Hematopoietic multipotent progenitor cell treated with erythropoietin and hydrocortisone succinate and interleukin-3 and kit ligand, for 4 days (in vitro differentiated cells): ENCODE results near the gene CEP131.

Experiments
- DNase-seq: peaks from one replicate; pipeline ENCODE4 v3.0.0-alpha.2; 2015

Gene CEP131

DNA sequence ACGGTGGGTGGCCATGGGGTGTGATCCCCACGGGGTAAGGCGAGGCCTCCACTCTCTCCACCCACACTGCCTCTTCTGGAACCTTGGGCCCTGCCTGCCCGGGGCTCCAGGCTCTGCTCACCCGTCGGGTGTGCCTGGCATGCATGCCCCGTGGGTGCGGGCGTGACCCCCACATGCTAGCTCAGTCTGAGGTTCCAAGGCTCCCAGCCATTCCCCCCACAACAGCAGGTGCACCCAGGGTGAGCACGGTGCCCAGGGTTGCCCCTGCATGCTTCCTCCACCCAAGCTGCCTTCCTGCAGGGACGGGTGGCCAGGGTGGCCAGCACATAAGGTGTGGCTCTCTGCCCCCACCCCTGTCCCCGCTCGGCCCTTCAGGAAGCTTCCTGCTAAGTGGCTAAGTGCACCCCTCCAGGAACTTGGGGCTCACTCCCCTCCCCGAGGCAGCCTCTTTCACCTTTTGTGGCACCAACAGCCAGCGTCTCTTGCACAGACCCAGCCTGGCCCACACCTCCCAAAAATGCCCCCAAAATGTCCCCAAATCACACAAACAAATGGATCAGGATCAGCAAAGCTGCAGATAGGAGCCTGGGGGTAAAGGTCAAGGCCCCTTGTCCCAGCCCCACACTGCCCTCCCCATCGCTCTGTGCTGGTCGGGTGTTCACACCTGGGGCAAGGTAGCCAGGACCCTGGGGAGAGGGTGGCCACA lies 78.9 kb downstream of the CEP131 start:
- no peak for DNase-seq

DNA sequence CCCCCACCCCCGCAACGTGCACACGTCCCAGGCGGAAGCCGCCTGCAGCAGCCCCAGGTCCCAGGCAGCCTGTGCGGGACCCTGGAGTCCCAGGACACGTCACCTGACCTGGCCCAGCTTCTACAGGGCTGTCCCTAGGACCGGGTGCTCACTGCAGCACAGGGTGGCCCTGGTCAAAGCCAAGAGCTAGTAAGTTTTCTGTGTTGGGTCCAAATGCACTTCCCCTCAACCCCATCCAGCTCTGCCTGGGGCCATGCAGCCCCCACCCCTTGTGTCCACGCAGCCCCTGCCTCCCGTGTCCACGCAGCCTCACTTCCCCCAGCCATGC lies 79.6 kb downstream of the CEP131 start:
- no peak for DNase-seq

DNA sequence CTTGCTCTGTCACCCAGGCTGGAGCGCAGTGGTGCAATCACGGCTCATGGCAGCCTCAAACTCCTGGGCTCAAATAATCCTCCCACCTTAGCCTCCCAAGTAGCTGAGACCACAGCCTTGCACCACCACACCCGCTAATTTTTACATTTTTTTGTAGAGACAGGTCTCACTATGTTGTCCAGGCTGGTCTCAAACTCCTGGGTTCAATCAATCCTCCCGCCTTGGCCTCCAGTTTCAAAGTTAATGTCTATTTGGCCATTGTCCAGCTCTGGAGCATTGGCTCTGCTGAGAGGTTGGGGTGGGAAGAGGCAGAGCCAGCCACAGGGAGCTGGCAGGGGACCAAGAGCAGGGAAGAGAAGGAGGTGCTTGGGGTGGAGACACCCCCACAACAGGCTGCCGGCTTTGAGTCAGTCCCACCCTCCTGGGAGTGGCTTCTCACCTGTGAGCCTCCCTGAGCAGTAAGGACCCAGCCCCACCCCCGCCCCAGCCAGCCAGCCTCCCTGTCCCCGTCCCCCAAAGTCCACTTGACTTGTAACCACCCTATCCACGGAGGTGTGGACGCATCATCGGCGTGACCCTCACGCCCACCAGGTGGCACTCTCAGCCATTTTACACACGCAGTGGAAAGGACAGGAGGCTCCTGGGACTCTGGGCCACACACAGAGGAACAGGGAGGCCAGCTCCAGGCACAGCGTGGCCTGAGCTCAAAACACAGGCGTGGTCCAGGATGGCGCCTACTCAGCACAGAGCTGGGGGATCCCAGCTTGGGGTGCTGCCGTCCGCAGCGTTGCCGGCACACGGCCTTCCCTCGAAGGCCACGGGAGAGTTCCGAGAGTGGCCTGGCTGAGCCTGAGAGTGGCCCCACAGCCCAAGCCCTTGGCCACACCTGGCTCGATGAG lies 80.2 kb downstream of the CEP131 start:
- DNase-seq = peak; percentile 88

GRCh38 chr17:81140695-81141094 lies 82.1 kb downstream of the CEP131 start:
- no peak for DNase-seq

- no peak for DNase-seq
Measured at GRCh38 chr17:81140018-81140417, 82.7 kb downstream of the CEP131 start.
